SK-N-MC (cell line): Measurements from ENCODE around the gene MIOS.

Experiments used
- EZH2 ChIP-seq: fragments of 200-600 bp; sonication (generic); IDR thresholded peaks from one replicate; pipeline ENCODE4 v1.6.1; 2017; ENCODE audit warnings: antibody characterized with exemption
- FOXP2 ChIP-seq: optimal IDR thresholded peaks from 2 replicates; pipeline ENCODE3; 2011; ENCODE audit warnings: mild to moderate bottlenecking, moderate library complexity; ENCODE audit not compliant: insufficient read depth; ENCODE audit errors: extremely low read length, control extremely low read depth
- POLR2AphosphoS5 ChIP-seq: IDR thresholded peaks from 2 replicates; pipeline ENCODE4 v1.6.1; 2012; ENCODE audit warnings: mild to moderate bottlenecking, low read depth, low read length, borderline replicate concordance

GRCh38 chr7:7642081-7642480 is 75.4 kb downstream of the MIOS start:
- TF ChIP-seq POLR2AphosphoS5: no peak
- no peak for TF ChIP-seq EZH2
- TF ChIP-seq FOXP2: no peak
